Measurements from ENCODE around the gene PRKCB. TPM values are rescaled to one million over a fixed set of nuclear protein-coding genes. Genes with fewer than 3 reads are reported as not detected.

The PRKCB gene
- total RNA-seq, 4 donors from 2014 or later, result 2.0 to 8.6 (median 4.0) TPM

DNA sequence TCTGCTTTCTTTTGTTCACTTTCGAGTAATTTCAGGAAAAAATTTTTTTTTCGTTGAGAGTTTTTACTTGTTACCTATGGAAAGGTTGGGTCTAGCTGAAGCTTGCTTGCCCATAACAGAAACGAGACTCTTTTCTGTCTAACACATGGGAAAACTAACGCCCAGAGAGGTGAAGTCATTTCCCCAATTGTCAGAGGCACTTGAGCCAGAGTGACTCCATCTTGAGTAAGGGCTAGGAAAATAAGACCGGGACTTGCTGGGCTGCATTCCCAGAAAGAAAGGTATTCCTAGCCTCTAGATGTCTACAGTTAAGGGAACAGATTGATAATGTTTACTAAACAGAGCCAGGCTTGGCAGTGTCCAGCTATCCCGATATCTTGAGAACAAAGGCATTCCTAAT, 26.8 kb downstream of the PRKCB start:
- no peak for DNase-seq
- Histone ChIP-seq H3K27ac (no peak overlapping the region), H3K4me1 (no peaks in the 10 kb centered on the region), H3K4me3 (replicated peaks in 1 of 3) (no peak overlapping the region), H3K27me3 (no peaks in the 10 kb centered on the region), H3K9me3 (no peaks in the 10 kb centered on the region), H3K36me3 (no peaks in the 10 kb centered on the region)
- intact Hi-C loops (cut with DNase I), result no loop called here
- TF ChIP-seq, protein P1, sequence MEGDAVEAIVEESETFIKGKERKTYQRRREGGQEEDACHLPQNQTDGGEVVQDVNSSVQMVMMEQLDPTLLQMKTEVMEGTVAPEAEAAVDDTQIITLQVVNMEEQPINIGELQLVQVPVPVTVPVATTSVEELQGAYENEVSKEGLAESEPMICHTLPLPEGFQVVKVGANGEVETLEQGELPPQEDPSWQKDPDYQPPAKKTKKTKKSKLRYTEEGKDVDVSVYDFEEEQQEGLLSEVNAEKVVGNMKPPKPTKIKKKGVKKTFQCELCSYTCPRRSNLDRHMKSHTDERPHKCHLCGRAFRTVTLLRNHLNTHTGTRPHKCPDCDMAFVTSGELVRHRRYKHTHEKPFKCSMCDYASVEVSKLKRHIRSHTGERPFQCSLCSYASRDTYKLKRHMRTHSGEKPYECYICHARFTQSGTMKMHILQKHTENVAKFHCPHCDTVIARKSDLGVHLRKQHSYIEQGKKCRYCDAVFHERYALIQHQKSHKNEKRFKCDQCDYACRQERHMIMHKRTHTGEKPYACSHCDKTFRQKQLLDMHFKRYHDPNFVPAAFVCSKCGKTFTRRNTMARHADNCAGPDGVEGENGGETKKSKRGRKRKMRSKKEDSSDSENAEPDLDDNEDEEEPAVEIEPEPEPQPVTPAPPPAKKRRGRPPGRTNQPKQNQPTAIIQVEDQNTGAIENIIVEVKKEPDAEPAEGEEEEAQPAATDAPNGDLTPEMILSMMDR (IDR thresholded peaks at IDR 0.05), result no peak
- TF ChIP-seq POLR2A (IDR thresholded peaks at IDR 0.05), result no peak
- WGBS, 2 donors, result 60 to 62% methylated on average over 6 of the region's 6 CpGs

DNA sequence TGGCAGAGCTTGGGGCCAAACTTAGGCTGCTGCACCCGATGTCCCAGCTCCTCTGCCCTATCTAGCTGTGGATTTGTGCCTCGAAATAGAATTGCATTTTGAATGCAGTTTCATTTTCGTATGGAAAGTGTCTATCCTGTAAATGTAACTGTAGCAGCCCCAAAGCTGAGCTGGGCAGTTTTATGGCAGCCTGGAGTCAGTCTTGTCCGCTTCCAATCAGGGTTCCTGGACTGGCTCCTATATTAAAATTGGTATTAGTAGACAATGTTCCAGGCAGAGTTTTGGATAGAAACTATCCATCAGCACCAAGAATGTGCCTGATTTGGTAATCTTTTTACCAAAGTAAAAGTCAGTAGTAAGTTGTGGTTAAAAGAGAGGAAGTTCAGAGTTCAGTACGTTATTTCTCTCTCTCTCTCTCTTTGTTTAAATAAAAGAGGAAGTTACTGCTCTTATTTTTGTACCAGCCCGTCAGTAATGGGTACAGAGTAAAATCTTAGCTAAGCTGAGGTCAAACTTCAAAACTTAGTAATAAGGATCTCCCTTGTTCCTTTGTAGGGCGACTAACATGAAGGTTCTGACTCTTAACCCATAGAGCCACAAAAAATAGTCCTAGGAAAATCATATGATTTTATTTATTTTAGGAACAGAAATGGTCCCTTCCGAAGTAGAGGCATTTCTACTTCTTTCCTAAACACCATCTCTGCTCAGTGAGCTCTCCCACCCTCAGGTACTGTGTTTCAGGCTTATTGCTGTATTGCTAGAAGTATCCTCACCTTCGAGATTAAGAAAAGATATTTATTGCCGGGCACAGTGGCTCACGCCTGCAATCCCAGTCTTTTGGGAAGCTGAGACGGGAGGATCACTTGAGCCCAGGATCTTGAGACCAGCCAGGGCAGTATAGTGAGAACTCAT, 28.0 kb downstream of the PRKCB start:
- intact Hi-C loops (cut with DNase I), result no loop called here
- H3K27ac ChIP-seq, result no peak overlapping the region
- WGBS, 2 donors, result 66 to 68% methylated on average over 12 of the region's 12 CpGs

DNA sequence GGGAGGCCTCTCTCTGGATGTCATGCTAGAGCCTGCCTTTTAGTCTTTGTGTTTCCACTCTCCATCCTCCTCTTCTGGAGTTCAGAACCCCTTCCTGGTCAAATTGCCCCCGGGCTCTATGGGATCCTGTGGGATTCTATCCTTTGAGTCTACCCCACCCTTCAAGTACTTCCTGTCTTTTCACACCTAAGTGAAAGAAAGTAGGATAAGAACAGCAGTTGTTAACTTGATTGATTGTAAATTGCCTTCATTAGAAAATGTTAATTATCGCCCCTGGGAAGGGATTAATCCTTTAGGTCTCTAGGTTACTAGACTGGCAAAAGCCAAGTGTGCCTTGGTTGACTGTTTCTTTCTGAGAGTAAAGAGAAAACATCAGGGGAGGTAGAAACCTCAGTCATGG, 30.1 kb downstream of the PRKCB start:
- H3K36me3 ChIP-seq, result no peaks in the 10 kb centered on the region
- no peaks in the 10 kb centered on the region for H3K4me1 ChIP-seq
- TF ChIP-seq POLR2A (IDR thresholded peaks at IDR 0.05), result no peak
- TF ChIP-seq, protein P1 (IDR thresholded peaks at IDR 0.05), result no peak
- H3K9me3 ChIP-seq, result no peaks in the 10 kb centered on the region
- intact Hi-C loops (cut with DNase I), result no loop called here
- H3K27me3 ChIP-seq, result no peaks in the 10 kb centered on the region
- WGBS, 2 donors, result 35 to 49% methylated on average over 2 of the region's 2 CpGs
- DNase-seq, result no peak
- H3K27ac ChIP-seq, result no peak overlapping the region
- no peak overlapping the region for H3K4me3 ChIP-seq (replicated peaks in 1 of 3)

More for the DNA sequence above, 28.0 kb downstream of the PRKCB start:
- Histone ChIP-seq H3K27me3 (no peaks in the 10 kb centered on the region), H3K9me3 (no peaks in the 10 kb centered on the region), H3K36me3 (no peaks in the 10 kb centered on the region), H3K4me1 (no peaks in the 10 kb centered on the region), H3K4me3 (replicated peaks in 1 of 3) (no peak overlapping the region)
- TF ChIP-seq POLR2A (IDR thresholded peaks at IDR 0.05), result no peak
- TF ChIP-seq, protein P1 (IDR thresholded peaks at IDR 0.05), result no peak
- no peak for DNase-seq

DNA sequence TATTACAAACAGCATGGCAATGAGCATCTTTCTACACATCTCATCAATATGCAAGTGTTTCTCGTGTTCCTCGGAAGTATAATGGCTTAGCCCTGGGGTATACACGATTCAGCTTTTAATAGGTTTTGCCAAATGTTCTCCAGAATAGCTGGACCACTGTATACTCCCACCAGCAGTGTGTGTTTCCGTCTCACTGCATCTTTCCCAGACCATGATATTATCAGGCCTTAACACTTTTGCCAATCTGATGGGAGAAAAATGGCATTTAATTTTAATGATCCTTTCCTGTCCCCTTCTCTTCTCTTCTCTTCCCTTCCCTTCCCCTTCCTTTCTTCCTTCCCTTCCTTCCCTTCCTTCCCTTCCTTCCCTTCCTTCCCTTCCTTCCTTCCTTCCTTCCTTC, 30.8 kb downstream of the PRKCB start:
- intact Hi-C loops (cut with DNase I), result no loop called here
- Histone ChIP-seq H3K36me3 (no peaks in the 10 kb centered on the region), H3K27ac (no peak overlapping the region), H3K9me3 (no peaks in the 10 kb centered on the region), H3K4me1 (no peaks in the 10 kb centered on the region), H3K27me3 (no peaks in the 10 kb centered on the region), H3K4me3 (replicated peaks in 1 of 3) (no peak overlapping the region)
- WGBS, 2 donors, result 74 to 84% methylated on average over 4 of the region's 4 CpGs
- DNase-seq, result no peak
- TF ChIP-seq, protein P1 (IDR thresholded peaks at IDR 0.05), result no peak
- TF ChIP-seq POLR2A (IDR thresholded peaks at IDR 0.05), result no peak

DNA sequence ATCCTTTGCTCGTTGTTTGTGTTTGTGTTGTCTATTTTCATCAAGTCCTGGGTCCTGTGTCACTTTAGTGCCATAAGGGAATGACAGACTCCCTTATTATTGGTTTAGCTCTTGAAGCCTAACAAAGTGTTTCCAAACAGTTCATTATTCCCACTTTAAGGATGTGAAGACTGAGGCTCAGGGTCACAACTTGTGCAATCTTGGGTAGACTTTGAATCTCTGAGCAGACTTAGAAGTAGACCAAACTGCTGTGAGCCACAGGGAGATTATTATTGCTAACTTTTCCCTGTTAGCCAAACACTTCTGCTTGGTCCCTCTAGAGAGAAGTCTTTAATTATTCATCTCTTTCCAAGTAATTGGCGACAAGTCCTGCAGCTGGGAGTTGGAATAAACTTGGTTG, 31.8 kb downstream of the PRKCB start:
- no peak for DNase-seq
- Histone ChIP-seq H3K36me3 (no peaks in the 10 kb centered on the region), H3K9me3 (no peaks in the 10 kb centered on the region), H3K27me3 (no peaks in the 10 kb centered on the region), H3K4me1 (no peaks in the 10 kb centered on the region), H3K27ac (no peak overlapping the region), H3K4me3 (replicated peaks in 1 of 3) (no peak overlapping the region)
- WGBS, 2 donors, result 77 to 79% methylated on average over 2 of the region's 2 CpGs
- intact Hi-C loops (cut with DNase I), result no loop called here
- TF ChIP-seq, protein P1 (IDR thresholded peaks at IDR 0.05), result no peak
- no peak for TF ChIP-seq POLR2A (IDR thresholded peaks at IDR 0.05)

Measured in thyroid gland (tissue), 4 donors.